ENCODE data around the gene CTDNEP1.

Gene CTDNEP1

GRCh38 chr17:7220593-7221277, 30.8 kb downstream of the CTDNEP1 start:
- peak overlapping the region; percentile 96 for H3K27ac Mint-ChIP-seq
- DNase-seq = peak; percentile 74
- H3K27me3 Mint-ChIP-seq = no peaks in the 10 kb centered on the region
- peaks cover 57% of the 10 kb centered on the region for H3K36me3 Mint-ChIP-seq (ENCODE audit: low read depth)
- H3K9me3 Mint-ChIP-seq = no peaks in the 10 kb centered on the region
- H3K4me3 Mint-ChIP-seq = peak overlapping the region; percentile 96
- H3K4me1 Mint-ChIP-seq (ENCODE audit: low read depth) = peaks cover 51% of the 10 kb centered on the region

- H3K27me3 Mint-ChIP-seq = no peaks in the 10 kb centered on the region
- H3K9me3 Mint-ChIP-seq = no peaks in the 10 kb centered on the region
- DNase-seq = peak; percentile 88
- peak within 1 kb of the TSS; percentile 96 for H3K4me3 Mint-ChIP-seq
- peaks cover 58% of the 10 kb centered on the region for H3K4me1 Mint-ChIP-seq (ENCODE audit: low read depth)
- peaks cover 50% of the 10 kb centered on the region for H3K36me3 Mint-ChIP-seq (ENCODE audit: low read depth)
- H3K27ac Mint-ChIP-seq = peak within 1 kb of the TSS; percentile 96
Measured at GRCh38 chr17:7219812-7220592, 31.5 kb downstream of the CTDNEP1 start, which contains the start of the genes ACADVL and DLG4. TSS of gene ACADVL (plus strand) at chr17:7219938. CDS start at chr17:7219985, 47 bp downstream. TSS of gene DLG4 (minus strand) at chr17:7219836.

GRCh38 chr17:7219229-7219811, 32.2 kb downstream of the CTDNEP1 start:
- H3K9me3 Mint-ChIP-seq = no peaks in the 10 kb centered on the region
- H3K4me3 Mint-ChIP-seq = peak overlapping the region; percentile 96
- DNase-seq = no peak
- peaks cover 65% of the 10 kb centered on the region for H3K4me1 Mint-ChIP-seq (ENCODE audit: low read depth)
- H3K27ac Mint-ChIP-seq = peak overlapping the region; percentile 96
- no peaks in the 10 kb centered on the region for H3K27me3 Mint-ChIP-seq
- peaks cover 44% of the 10 kb centered on the region for H3K36me3 Mint-ChIP-seq (ENCODE audit: low read depth)

GRCh38 chr17:7218758-7219157, 32.8 kb downstream of the CTDNEP1 start:
- peaks cover 38% of the 10 kb centered on the region for H3K36me3 Mint-ChIP-seq (ENCODE audit: low read depth)
- H3K27me3 Mint-ChIP-seq = no peaks in the 10 kb centered on the region
- peak overlapping the region; percentile 96 for H3K4me3 Mint-ChIP-seq
- peaks cover 70% of the 10 kb centered on the region for H3K4me1 Mint-ChIP-seq (ENCODE audit: low read depth)
- DNase-seq = no peak
- no peaks in the 10 kb centered on the region for H3K9me3 Mint-ChIP-seq
- peak overlapping the region; percentile 96 for H3K27ac Mint-ChIP-seq

GRCh38 chr17:7218166-7218565, 33.4 kb downstream of the CTDNEP1 start:
- Mint-ChIP-seq H3K4me1 (ENCODE audit: low read depth) (peaks cover 76% of the 10 kb centered on the region), H3K27me3 (no peaks in the 10 kb centered on the region), H3K36me3 (ENCODE audit: low read depth) (peaks cover 33% of the 10 kb centered on the region), H3K4me3 (peak overlapping the region; percentile 42), H3K9me3 (no peaks in the 10 kb centered on the region), H3K27ac (peak overlapping the region; percentile 72)
- peak; percentile 47 for DNase-seq

GRCh38 chr17:7217113-7217987, 34.2 kb downstream of the CTDNEP1 start:
- peak overlapping the region; percentile 80 for H3K27ac Mint-ChIP-seq
- H3K27me3 Mint-ChIP-seq = no peaks in the 10 kb centered on the region
- H3K4me1 Mint-ChIP-seq (ENCODE audit: low read depth) = peaks cover 76% of the 10 kb centered on the region
- peak overlapping the region; percentile 42 for H3K4me3 Mint-ChIP-seq
- DNase-seq = peak; percentile 53
- H3K9me3 Mint-ChIP-seq = no peaks in the 10 kb centered on the region
- peaks cover 24% of the 10 kb centered on the region for H3K36me3 Mint-ChIP-seq (ENCODE audit: low read depth)

- no peak for DNase-seq
- peaks cover 16% of the 10 kb centered on the region for H3K36me3 Mint-ChIP-seq (ENCODE audit: low read depth)
- peak overlapping the region; percentile 80 for H3K27ac Mint-ChIP-seq
- H3K27me3 Mint-ChIP-seq = peaks cover 5% of the 10 kb centered on the region
- H3K4me1 Mint-ChIP-seq (ENCODE audit: low read depth) = peaks cover 77% of the 10 kb centered on the region
- no peaks in the 10 kb centered on the region for H3K9me3 Mint-ChIP-seq
- H3K4me3 Mint-ChIP-seq = peak overlapping the region; percentile 35
Measured at GRCh38 chr17:7216242-7217112, 35.1 kb downstream of the CTDNEP1 start.

- peaks cover 8% of the 10 kb centered on the region for H3K27me3 Mint-ChIP-seq
- peaks cover 8% of the 10 kb centered on the region for H3K36me3 Mint-ChIP-seq (ENCODE audit: low read depth)
- H3K4me3 Mint-ChIP-seq = peak overlapping the region; percentile 79
- peak overlapping the region; percentile 95 for H3K27ac Mint-ChIP-seq
- H3K4me1 Mint-ChIP-seq (ENCODE audit: low read depth) = peaks cover 71% of the 10 kb centered on the region
- DNase-seq = no peak
- H3K9me3 Mint-ChIP-seq = no peaks in the 10 kb centered on the region
Measured at GRCh38 chr17:7215652-7216180, 35.8 kb downstream of the CTDNEP1 start.

GRCh38 chr17:7215136-7215638, 36.3 kb downstream of the CTDNEP1 start:
- Mint-ChIP-seq H3K4me3 (peak overlapping the region; percentile 79), H3K27me3 (peaks cover 8% of the 10 kb centered on the region), H3K9me3 (no peaks in the 10 kb centered on the region), H3K27ac (peak overlapping the region; percentile 95), H3K4me1 (ENCODE audit: low read depth) (peaks cover 66% of the 10 kb centered on the region), H3K36me3 (ENCODE audit: low read depth) (peaks cover 3% of the 10 kb centered on the region)
- no peak for DNase-seq

GRCh38 chr17:7214300-7215135, 37.0 kb downstream of the CTDNEP1 start:
- peak overlapping the region; percentile 79 for H3K4me3 Mint-ChIP-seq
- DNase-seq = peak; percentile 100
- H3K36me3 Mint-ChIP-seq (ENCODE audit: low read depth) = no peaks in the 10 kb centered on the region
- H3K27me3 Mint-ChIP-seq = peaks cover 8% of the 10 kb centered on the region
- no peaks in the 10 kb centered on the region for H3K9me3 Mint-ChIP-seq
- H3K4me1 Mint-ChIP-seq (ENCODE audit: low read depth) = peaks cover 62% of the 10 kb centered on the region
- peak overlapping the region; percentile 95 for H3K27ac Mint-ChIP-seq

GRCh38 chr17:7213895-7214299, 37.6 kb downstream of the CTDNEP1 start:
- Mint-ChIP-seq H3K9me3 (no peaks in the 10 kb centered on the region), H3K4me3 (peak overlapping the region; percentile 79), H3K36me3 (ENCODE audit: low read depth) (no peaks in the 10 kb centered on the region), H3K27ac (peak overlapping the region; percentile 95), H3K4me1 (ENCODE audit: low read depth) (peaks cover 56% of the 10 kb centered on the region), H3K27me3 (peaks cover 8% of the 10 kb centered on the region)
- no peak for DNase-seq

GRCh38 chr17:7211491-7212273, 39.9 kb downstream of the CTDNEP1 start:
- Mint-ChIP-seq H3K27me3 (peaks cover 8% of the 10 kb centered on the region), H3K4me1 (ENCODE audit: low read depth) (peaks cover 40% of the 10 kb centered on the region), H3K9me3 (no peaks in the 10 kb centered on the region), H3K27ac (no peak overlapping the region), H3K36me3 (ENCODE audit: low read depth) (no peaks in the 10 kb centered on the region), H3K4me3 (no peak overlapping the region)
- DNase-seq = no peak

Data from activated T-cell treated with anti-CD3 and anti-CD28 coated beads, Interleukin-2, amount 50 U/mL, for 24 hours (primary cell).